HEK293 (cell line): ENCODE data around the gene MLLT11.
A peak's percentile ranks its signal among the peaks of the same experiment; 100 is the strongest.

ENCODE experiments used
- CTCF ChIA-PET: fragments of 350-600 bp; formaldehyde crosslinking; extraction: SDS; loops from one replicate; lab custom pipeline; 2021; ENCODE audit warnings: antibody characterized with exemption; lab: Yijun Ruan, JAX
- POLR2A ChIA-PET: fragments of 300-600 bp; formaldehyde crosslinking; extraction: SDS; loops from one replicate; lab custom pipeline; 2020; ENCODE audit warnings: antibody characterized with exemption, inconsistent platforms; lab: Yijun Ruan, JAX
- H3K27ac ChIP-seq: fragments of 200-500 bp; sonication (Bioruptor generic); 2 replicates; pipeline ENCODE4 v1.5.1; 2014; ENCODE audit warnings: low read depth, low read length, control low read depth, inconsistent platforms; ENCODE audit errors: extremely low read depth
- H3K36me3 ChIP-seq, 2 experiments: fragments of 200-500 bp in 1 of 2; sonication (Bioruptor generic) in 1 of 2; 1 replicate in 1 of 2; 2 replicates in 1 of 2; pipeline ENCODE4 v1.5.1; 2014 to 2017; ENCODE audit warnings: inconsistent platforms in 2 of 2, low read length in 2 of 2; ENCODE audit not compliant: control insufficient read depth in 2 of 2, insufficient read depth in 1 of 2
- H3K4me1 ChIP-seq: fragments of 200-500 bp; sonication (Bioruptor generic); 2 replicates; pipeline ENCODE4 v1.5.1; 2014; ENCODE audit warnings: mild to moderate bottlenecking, low read length, inconsistent platforms; ENCODE audit not compliant: control insufficient read depth, insufficient read depth
- H3K4me3 ChIP-seq: 2 replicates; pipeline ENCODE4 v1.5.1; 2011; ENCODE audit warnings: low read depth, mild to moderate bottlenecking, control low read depth, low read length, moderate library complexity
- H3K9me3 ChIP-seq: fragments of 200-500 bp; sonication (Bioruptor generic); 2 replicates; pipeline ENCODE4 v1.5.1; 2014; ENCODE audit warnings: low read depth, low read length, inconsistent platforms; ENCODE audit not compliant: control insufficient read depth, insufficient read depth
- BCL6B ChIP-seq: fragments of 450-650 bp; formaldehyde crosslinking; IDR thresholded peaks from 2 replicates; pipeline ENCODE4 v1.5.1; 2017; ENCODE audit warnings: missing biosample characterization, missing genetic modification characterization
- HOXA7 ChIP-seq: sonication (generic); formaldehyde crosslinking; IDR thresholded peaks from 2 replicates; pipeline ENCODE4 v1.8.1; 2022; ENCODE audit warnings: missing genetic modification reagents, borderline replicate concordance
- HOXD13 ChIP-seq: sonication (generic); formaldehyde crosslinking; IDR thresholded peaks from 2 replicates; pipeline ENCODE4 v1.8.0; 2022; ENCODE audit warnings: missing genetic modification reagents, borderline replicate concordance
- KLF10 ChIP-seq: fragments of 450-650 bp; IDR thresholded peaks from 2 replicates; pipeline ENCODE4 v1.5.1; 2018; ENCODE audit warnings: missing biosample characterization, mild to moderate bottlenecking, missing genetic modification characterization
- KLF17 ChIP-seq: fragments of 450-650 bp; formaldehyde crosslinking; IDR thresholded peaks from 2 replicates; pipeline ENCODE4 v1.5.1; 2016; ENCODE audit warnings: missing biosample characterization, missing genetic modification characterization
- SCRT1 ChIP-seq: fragments of 450-650 bp; formaldehyde crosslinking; IDR thresholded peaks from 2 replicates; pipeline ENCODE4 v1.5.1; 2016; ENCODE audit warnings: missing biosample characterization, missing genetic modification characterization, borderline replicate concordance
- SP2 ChIP-seq: fragments of 450-650 bp; formaldehyde crosslinking; IDR thresholded peaks from 2 replicates; pipeline ENCODE4 v1.5.1; 2016; ENCODE audit warnings: missing biosample characterization, missing genetic modification characterization
- SP3 ChIP-seq: fragments of 450-650 bp; formaldehyde crosslinking; IDR thresholded peaks from 2 replicates; pipeline ENCODE4 v1.5.1; 2016; ENCODE audit warnings: missing biosample characterization, missing genetic modification characterization
- ZBTB17 ChIP-seq: fragments of 450-650 bp; formaldehyde crosslinking; IDR thresholded peaks from 2 replicates; pipeline ENCODE4 v1.5.1; 2016; ENCODE audit warnings: missing biosample characterization, missing genetic modification characterization
- ZNF239 ChIP-seq: fragments of 450-650 bp; formaldehyde crosslinking; IDR thresholded peaks from 2 replicates; pipeline ENCODE4 v1.5.1; 2016; ENCODE audit warnings: missing biosample characterization, missing genetic modification characterization
- ZNF335 ChIP-seq: fragments of 450-650 bp; formaldehyde crosslinking; conservative IDR thresholded peaks from 2 replicates; pipeline ENCODE4 v1.5.1; 2016; ENCODE audit warnings: missing biosample characterization, missing genetic modification characterization
- ZNF341 ChIP-seq: fragments of 450-650 bp; formaldehyde crosslinking; IDR thresholded peaks from 2 replicates; pipeline ENCODE4; 2016; ENCODE audit warnings: low read depth, missing biosample characterization, missing genetic modification characterization
- ZNF394 ChIP-seq: fragments of 450-650 bp; formaldehyde crosslinking; IDR thresholded peaks from 2 replicates; pipeline ENCODE4 v1.5.1; 2016; ENCODE audit warnings: missing biosample characterization, missing genetic modification characterization, mild to moderate bottlenecking, moderate library complexity, borderline replicate concordance
- ZNF423 ChIP-seq: fragments of 450-650 bp; formaldehyde crosslinking; IDR thresholded peaks from 2 replicates; pipeline ENCODE4 v1.5.1; 2016; ENCODE audit warnings: missing biosample characterization, missing genetic modification characterization
- ZNF514 ChIP-seq: fragments of 450-650 bp; formaldehyde crosslinking; IDR thresholded peaks from 2 replicates; pipeline ENCODE4 v1.5.1; 2016; ENCODE audit warnings: missing biosample characterization, missing genetic modification characterization
- ZNF596 ChIP-seq: fragments of 450-650 bp; IDR thresholded peaks from 2 replicates; pipeline ENCODE4 v1.5.0; 2018; ENCODE audit warnings: missing biosample characterization, mild to moderate bottlenecking, missing genetic modification characterization, moderate library complexity
- ZNF645 ChIP-seq: fragments of 450-650 bp; formaldehyde crosslinking; IDR thresholded peaks from 2 replicates; pipeline ENCODE4; 2016; ENCODE audit warnings: missing biosample characterization, missing genetic modification characterization
- TF ChIP-seq, protein P1 (sequence below): fragments of 450-650 bp; formaldehyde crosslinking; IDR thresholded peaks from 2 replicates; pipeline ENCODE4 v1.5.1; 2016; ENCODE audit warnings: missing biosample characterization, missing genetic modification characterization
- TF ChIP-seq, protein P2 (sequence below): fragments of 450-650 bp; formaldehyde crosslinking; IDR thresholded peaks from 2 replicates; pipeline ENCODE4 v1.5.1; 2016; ENCODE audit warnings: missing biosample characterization, missing genetic modification characterization

The MLLT11 gene

DNA sequence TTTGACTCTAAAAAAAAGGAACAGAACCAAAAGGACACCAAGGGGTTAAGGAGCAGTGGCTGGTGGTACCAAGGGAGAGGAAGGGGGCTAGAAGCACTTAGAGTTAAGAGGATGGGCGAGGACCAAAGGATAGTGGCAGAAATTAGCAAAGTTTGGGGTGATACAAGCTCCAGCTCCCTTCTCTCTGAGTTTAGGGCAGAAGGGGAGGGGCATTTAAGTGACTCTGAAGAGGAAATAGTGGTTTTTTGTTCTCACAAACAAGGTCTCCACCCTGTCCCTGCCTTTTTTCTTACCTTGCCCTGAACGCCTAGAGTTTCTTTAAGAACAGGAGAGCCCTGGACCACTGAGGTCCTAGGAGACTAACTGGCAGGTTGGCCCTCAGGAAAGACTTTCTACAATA is 4.0 kb upstream of the MLLT11 start:
- ChIA-PET CTCF (interaction anchor here (1.8 kb wide), 1 partner anchor 50 kb away, joined by 4 read pairs; the partner anchor contains the start of gene MINDY1), POLR2A (no interaction called here)
- TF ChIP-seq ZNF514 (tag by site-specific recombination): no peak
- Histone ChIP-seq H3K4me1 (peaks cover 4% of the 10 kb centered on the region; the same call in 1 of the 2 replicates), H3K4me3 (no peak overlapping the region), H3K9me3 (no peaks in the 10 kb centered on the region), H3K36me3 (peaks cover 0 to 61% of the 10 kb centered on the region in 2 experiments; a peak in 2 of 3 replicates), H3K27ac (no peak overlapping the region)

DNA sequence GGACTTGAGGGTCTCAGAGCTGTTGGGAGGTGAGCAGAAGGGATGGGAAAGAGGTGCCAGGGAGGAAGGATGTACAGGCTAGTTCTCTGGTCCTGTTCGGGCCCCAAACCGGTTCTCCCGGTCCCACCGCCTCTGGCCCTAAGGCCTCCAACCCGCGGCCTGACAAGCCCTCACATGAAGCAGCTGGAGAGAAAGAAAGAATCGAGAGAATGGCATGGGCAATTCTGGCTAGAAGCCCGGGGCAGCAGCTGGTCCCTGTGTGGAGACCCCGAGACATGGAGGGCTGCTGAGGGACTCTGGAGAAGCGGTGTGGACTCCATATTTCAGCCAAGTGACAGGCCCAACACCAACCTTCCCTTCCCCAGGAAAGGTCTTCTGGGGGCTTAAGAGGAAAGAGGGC is 1.5 kb upstream of the MLLT11 start:
- TF ChIP-seq KLF17: no peak
- peak; percentile 94 for TF ChIP-seq ZNF335 (tag by site-specific recombination)
- TF ChIP-seq BCL6B (tag by site-specific recombination): no peak
- TF ChIP-seq, protein P1, sequence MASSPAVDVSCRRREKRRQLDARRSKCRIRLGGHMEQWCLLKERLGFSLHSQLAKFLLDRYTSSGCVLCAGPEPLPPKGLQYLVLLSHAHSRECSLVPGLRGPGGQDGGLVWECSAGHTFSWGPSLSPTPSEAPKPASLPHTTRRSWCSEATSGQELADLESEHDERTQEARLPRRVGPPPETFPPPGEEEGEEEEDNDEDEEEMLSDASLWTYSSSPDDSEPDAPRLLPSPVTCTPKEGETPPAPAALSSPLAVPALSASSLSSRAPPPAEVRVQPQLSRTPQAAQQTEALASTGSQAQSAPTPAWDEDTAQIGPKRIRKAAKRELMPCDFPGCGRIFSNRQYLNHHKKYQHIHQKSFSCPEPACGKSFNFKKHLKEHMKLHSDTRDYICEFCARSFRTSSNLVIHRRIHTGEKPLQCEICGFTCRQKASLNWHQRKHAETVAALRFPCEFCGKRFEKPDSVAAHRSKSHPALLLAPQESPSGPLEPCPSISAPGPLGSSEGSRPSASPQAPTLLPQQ (tag by site-specific recombination): no peak
- TF ChIP-seq ZNF394 (tag by site-specific recombination): peak; percentile 73
- 0 out of 2 replicates have a peak, but pooled peaks have one; percentile 0 for TF ChIP-seq ZBTB17 (tag by site-specific recombination)
- Histone ChIP-seq H3K36me3 (peaks cover 0 to 40% of the 10 kb centered on the region in 2 experiments; a peak in 2 of 3 replicates), H3K4me1 (peaks cover 4% of the 10 kb centered on the region; the same call in 1 of the 2 replicates), H3K4me3 (peak overlapping the region; percentile 89), H3K9me3 (no peaks in the 10 kb centered on the region), H3K27ac (peak overlapping the region; percentile 83)
- ChIA-PET POLR2A (interaction anchor here (0.6 to 3.8 kb wide), 6 partner anchors 9 to 738 kb away, joined by 3 to 20 read pairs (median 10); partner anchors contain the start of genes C1orf56, GABPB2 and MINDY1), CTCF (interaction anchor here (0.6 to 2.7 kb wide), 11 partner anchors 8 to 134 kb away, joined by 3 to 17 read pairs (median 4); partner anchors contain the start of genes C1orf56 and GABPB2)

GRCh38 chr1:151059109-151060006 is 839 bp upstream of the MLLT11 start, which contains the start of gene CDC42SE1:
Gene CDC42SE1, minus strand, starts transcription at chr1:151059622. Its CDS starts 3,892 bp downstream, at chr1:151055730.
- CTCF ChIA-PET: interaction anchor here (0.6 to 2.7 kb wide), 12 partner anchors 9 to 134 kb away, joined by 3 to 17 read pairs (median 3); partner anchors contain the start of genes C1orf56 and GABPB2
- peaks cover 4% of the 10 kb centered on the region; the same call in 1 of the 2 replicates for H3K4me1 ChIP-seq
- POLR2A ChIA-PET: interaction anchor here (0.6 to 3.8 kb wide), 8 partner anchors 10 to 222 kb away, joined by 3 to 20 read pairs (median 6); partner anchors contain the start of genes C1orf56, GABPB2, MINDY1 and PSMD4
- no peaks in the 10 kb centered on the region for H3K9me3 ChIP-seq
- peak within 1 kb of the TSS; percentile 83 for H3K27ac ChIP-seq
- H3K36me3 ChIP-seq: peaks cover 0 to 37% of the 10 kb centered on the region in 2 experiments; a peak in 2 of 3 replicates
- H3K4me3 ChIP-seq: peak within 1 kb of the TSS; percentile 89
- TF ChIP-seq SCRT1 (tag by site-specific recombination) (no peak), ZNF239 (tag by site-specific recombination) (no peak), HOXA7 (CRISPR knock-in tag) (no peak), ZNF341 (peak; percentile 48; the same call in 1 of the 2 replicates), ZNF645 (tag by site-specific recombination) (no peak), SP3 (tag by site-specific recombination) (peak; percentile 18), KLF10 (tag by site-specific recombination) (peak; percentile 39; the same call in 1 of the 2 replicates), ZNF423 (tag by site-specific recombination) (peak; percentile 41), HOXD13 (CRISPR knock-in tag) (no peak), ZNF596 (tag by site-specific recombination) (no peak), SP2 (tag by site-specific recombination) (peak; percentile 76)
- TF ChIP-seq, protein P2, sequence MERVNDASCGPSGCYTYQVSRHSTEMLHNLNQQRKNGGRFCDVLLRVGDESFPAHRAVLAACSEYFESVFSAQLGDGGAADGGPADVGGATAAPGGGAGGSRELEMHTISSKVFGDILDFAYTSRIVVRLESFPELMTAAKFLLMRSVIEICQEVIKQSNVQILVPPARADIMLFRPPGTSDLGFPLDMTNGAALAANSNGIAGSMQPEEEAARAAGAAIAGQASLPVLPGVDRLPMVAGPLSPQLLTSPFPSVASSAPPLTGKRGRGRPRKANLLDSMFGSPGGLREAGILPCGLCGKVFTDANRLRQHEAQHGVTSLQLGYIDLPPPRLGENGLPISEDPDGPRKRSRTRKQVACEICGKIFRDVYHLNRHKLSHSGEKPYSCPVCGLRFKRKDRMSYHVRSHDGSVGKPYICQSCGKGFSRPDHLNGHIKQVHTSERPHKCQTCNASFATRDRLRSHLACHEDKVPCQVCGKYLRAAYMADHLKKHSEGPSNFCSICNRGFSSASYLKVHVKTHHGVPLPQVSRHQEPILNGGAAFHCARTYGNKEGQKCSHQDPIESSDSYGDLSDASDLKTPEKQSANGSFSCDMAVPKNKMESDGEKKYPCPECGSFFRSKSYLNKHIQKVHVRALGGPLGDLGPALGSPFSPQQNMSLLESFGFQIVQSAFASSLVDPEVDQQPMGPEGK (tag by site-specific recombination): peak; percentile 97
